D721Med (cell line): Measurements from ENCODE around the gene DOK7.

ENCODE experiments used
- DNase-seq: peaks from one replicate; pipeline ENCODE4 v3.0.0; 2011; ENCODE audit warnings: low spot score; ENCODE audit not compliant: insufficient read length
- FAIRE-seq: peaks from 2 replicates; lab custom pipeline; 2011; peaks lifted over from hg19 to GRCh38; lab: Jason Lieb, UNC
- CTCF ChIP-seq: IDR thresholded peaks from 2 replicates; pipeline ENCODE4 v1.5.1; 2012; ENCODE audit warnings: mild to moderate bottlenecking, control low read depth; ENCODE audit not compliant: insufficient read depth; ENCODE audit errors: missing control alignments

Gene DOK7

GRCh38 chr4:3469386-3470243 lies 6.5 kb downstream of the DOK7 start:
- TF ChIP-seq CTCF: no peak
- DNase-seq (no peak), FAIRE-seq (no peak)

- DNase-seq (no peak), FAIRE-seq (no peak)
- TF ChIP-seq CTCF: no peak
These were observed 7.4 kb downstream of the DOK7 start for GRCh38 chr4:3470244-3471097.

- DNase-seq (no peak), FAIRE-seq (no peak)
- TF ChIP-seq CTCF: no peak
These were observed 8.1 kb downstream of the DOK7 start for GRCh38 chr4:3471098-3471760.

- DNase-seq: no peak
- TF ChIP-seq CTCF: no peak
- no peak for FAIRE-seq
These were observed 8.8 kb downstream of the DOK7 start for GRCh38 chr4:3471886-3472285.

- FAIRE-seq (no peak), DNase-seq (no peak)
- TF ChIP-seq CTCF: no peak
These were observed 9.5 kb downstream of the DOK7 start for GRCh38 chr4:3472411-3473141.

GRCh38 chr4:3473181-3473950 lies 10.3 kb downstream of the DOK7 start:
- no peak for TF ChIP-seq CTCF
- FAIRE-seq: no peak
- no peak for DNase-seq
